ENCODE measurements around the gene ZMYND11. TPM values are rescaled to one million over a fixed set of nuclear protein-coding genes. Genes with fewer than 3 reads are reported as not detected.
A peak's percentile ranks its signal among the peaks of the same experiment; 100 is the strongest.

ZMYND11 gene
- polyA plus RNA-seq, 1 donor (not counting 4 experiments of a cell fraction or from before 2014, with no cell fraction given) = 36.1 TPM

GRCh38 chr10:209357-209756, 74.1 kb downstream of the ZMYND11 start:
- DNase-seq (ENCODE audit: low read depth, low spot score) (no peak), FAIRE-seq (no peak)
- Histone ChIP-seq H3K9ac (ENCODE audit: control insufficient read depth, extremely low read depth, insufficient read depth, low read length) (no peak overlapping the region), H3K4me1 (ENCODE audit: control insufficient read depth, extremely low read depth, insufficient read depth, low read length) (no peaks in the 10 kb centered on the region), H3K36me3 (ENCODE audit: control insufficient read depth in 2 of 2, extremely low read depth in 1 of 2, insufficient read depth in 2 of 2, low read length in 2 of 2) (no peaks in the 10 kb centered on the region), H4K20me1 (ENCODE audit: control insufficient read depth, extremely low read depth, insufficient read depth, low read length) (no peaks in the 10 kb centered on the region), H3K27me3 (ENCODE audit: control insufficient read depth, extremely low read depth, insufficient read depth, low read length) (no peaks in the 10 kb centered on the region), H3K9me3 (ENCODE audit: control insufficient read depth, low read depth, low read length) (no peaks in the 10 kb centered on the region), H2AFZ (ENCODE audit: control insufficient read depth, low read length) (no peak overlapping the region), H3K4me3 (ENCODE audit: control insufficient read depth in 2 of 3, extremely low read depth in 1 of 3, insufficient read depth in 2 of 3, low read depth in 1 of 3, low read length in 3 of 3) (no peak overlapping the region), H3K9me1 (ENCODE audit: control insufficient read depth, extremely low read depth, insufficient read depth, low read length) (no peaks in the 10 kb centered on the region), H3K4me2 (ENCODE audit: control insufficient read depth, extremely low read depth, insufficient read depth, low read depth, low read length) (no peak overlapping the region), H3K27ac (ENCODE audit: control insufficient read depth, insufficient read depth, low read length) (no peak overlapping the region), H3K79me2 (ENCODE audit: control insufficient read depth, insufficient read depth, low read length) (peaks cover 2% of the 10 kb centered on the region)
- TF ChIP-seq, protein P1, sequence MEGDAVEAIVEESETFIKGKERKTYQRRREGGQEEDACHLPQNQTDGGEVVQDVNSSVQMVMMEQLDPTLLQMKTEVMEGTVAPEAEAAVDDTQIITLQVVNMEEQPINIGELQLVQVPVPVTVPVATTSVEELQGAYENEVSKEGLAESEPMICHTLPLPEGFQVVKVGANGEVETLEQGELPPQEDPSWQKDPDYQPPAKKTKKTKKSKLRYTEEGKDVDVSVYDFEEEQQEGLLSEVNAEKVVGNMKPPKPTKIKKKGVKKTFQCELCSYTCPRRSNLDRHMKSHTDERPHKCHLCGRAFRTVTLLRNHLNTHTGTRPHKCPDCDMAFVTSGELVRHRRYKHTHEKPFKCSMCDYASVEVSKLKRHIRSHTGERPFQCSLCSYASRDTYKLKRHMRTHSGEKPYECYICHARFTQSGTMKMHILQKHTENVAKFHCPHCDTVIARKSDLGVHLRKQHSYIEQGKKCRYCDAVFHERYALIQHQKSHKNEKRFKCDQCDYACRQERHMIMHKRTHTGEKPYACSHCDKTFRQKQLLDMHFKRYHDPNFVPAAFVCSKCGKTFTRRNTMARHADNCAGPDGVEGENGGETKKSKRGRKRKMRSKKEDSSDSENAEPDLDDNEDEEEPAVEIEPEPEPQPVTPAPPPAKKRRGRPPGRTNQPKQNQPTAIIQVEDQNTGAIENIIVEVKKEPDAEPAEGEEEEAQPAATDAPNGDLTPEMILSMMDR (optimal IDR thresholded peaks at IDR 0.05 in 1 of 3, IDR thresholded peaks at IDR 0.05 in 1 of 3, conservative IDR thresholded peaks at IDR 0.05 in 1 of 3; ENCODE audit: extremely low read depth in 1 of 3, insufficient read depth in 2 of 3, low read length in 3 of 3) = no peak
- no peak for TF ChIP-seq EZH2 (IDR thresholded peaks at IDR 0.05; ENCODE audit: low read length)
- dilution Hi-C loops (cut with MboI; ENCODE audit: extremely low pct_ligation_motif_present, low sequenced_read_pairs) = no loop called here

DNA sequence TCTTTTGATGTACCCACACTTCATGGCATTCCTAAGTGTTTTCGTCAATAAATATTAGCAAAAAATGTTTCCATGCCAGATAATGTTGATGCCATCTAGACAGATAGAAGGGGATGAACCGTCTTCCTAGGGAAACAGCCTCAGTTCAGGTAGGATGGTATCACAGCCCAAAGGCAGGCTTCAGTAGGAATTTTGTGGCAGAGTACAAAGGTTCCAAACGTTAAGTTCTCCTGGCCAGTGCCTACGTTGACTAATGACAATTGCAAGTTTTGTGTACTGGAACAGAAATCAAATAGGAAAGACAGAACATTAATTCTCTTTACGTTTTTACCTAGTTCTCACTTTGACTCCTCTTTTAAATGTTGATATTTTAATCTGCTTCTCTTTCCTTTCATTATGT, 75.0 kb downstream of the ZMYND11 start:
- Histone ChIP-seq H3K4me2 (ENCODE audit: control insufficient read depth, extremely low read depth, insufficient read depth, low read depth, low read length) (no peak overlapping the region), H3K4me3 (ENCODE audit: control insufficient read depth in 2 of 3, extremely low read depth in 1 of 3, insufficient read depth in 2 of 3, low read depth in 1 of 3, low read length in 3 of 3) (no peak overlapping the region), H3K27ac (ENCODE audit: control insufficient read depth, insufficient read depth, low read length) (no peak overlapping the region), H3K79me2 (ENCODE audit: control insufficient read depth, insufficient read depth, low read length) (peaks cover 2% of the 10 kb centered on the region), H3K4me1 (ENCODE audit: control insufficient read depth, extremely low read depth, insufficient read depth, low read length) (no peaks in the 10 kb centered on the region), H3K36me3 (ENCODE audit: control insufficient read depth in 2 of 2, extremely low read depth in 1 of 2, insufficient read depth in 2 of 2, low read length in 2 of 2) (no peaks in the 10 kb centered on the region), H3K9me3 (ENCODE audit: control insufficient read depth, low read depth, low read length) (no peaks in the 10 kb centered on the region), H2AFZ (ENCODE audit: control insufficient read depth, low read length) (no peak overlapping the region), H4K20me1 (ENCODE audit: control insufficient read depth, extremely low read depth, insufficient read depth, low read length) (no peaks in the 10 kb centered on the region), H3K9ac (ENCODE audit: control insufficient read depth, extremely low read depth, insufficient read depth, low read length) (no peak overlapping the region), H3K27me3 (ENCODE audit: control insufficient read depth, extremely low read depth, insufficient read depth, low read length) (no peaks in the 10 kb centered on the region), H3K9me1 (ENCODE audit: control insufficient read depth, extremely low read depth, insufficient read depth, low read length) (no peaks in the 10 kb centered on the region)
- FAIRE-seq (peak; percentile 59), DNase-seq (ENCODE audit: low read depth, low spot score) (no peak)
- dilution Hi-C loops (cut with MboI; ENCODE audit: extremely low pct_ligation_motif_present, low sequenced_read_pairs) = no loop called here
- TF ChIP-seq EZH2 (IDR thresholded peaks at IDR 0.05; ENCODE audit: low read length) = no peak
- TF ChIP-seq, protein P1 (optimal IDR thresholded peaks at IDR 0.05 in 1 of 3, IDR thresholded peaks at IDR 0.05 in 1 of 3, conservative IDR thresholded peaks at IDR 0.05 in 1 of 3; ENCODE audit: extremely low read depth in 1 of 3, insufficient read depth in 2 of 3, low read length in 3 of 3) = no peak

All from keratinocyte (primary cell).